ENCODE measurements around the gene CCNK.

- TF ChIP-seq CTCF (IDR thresholded peaks at IDR 0.05) (peak in 1 of 6 experiments; percentile 12), POLR2A (IDR thresholded peaks at IDR 0.05) (no peak)
These were observed 513 bp downstream of the CCNK start for GRCh38 chr14:99481745-99482099.

All from Peyer's patch (tissue), 4 donors.